NCI-H187 (cell line): Measurements from ENCODE around the gene USP32.

Source experiments
- DNase-seq, 2 experiments: peaks; one replicate each; lab custom pipeline; 2025; lab: John Stamatoyannopoulos, UW

Gene USP32

DNA sequence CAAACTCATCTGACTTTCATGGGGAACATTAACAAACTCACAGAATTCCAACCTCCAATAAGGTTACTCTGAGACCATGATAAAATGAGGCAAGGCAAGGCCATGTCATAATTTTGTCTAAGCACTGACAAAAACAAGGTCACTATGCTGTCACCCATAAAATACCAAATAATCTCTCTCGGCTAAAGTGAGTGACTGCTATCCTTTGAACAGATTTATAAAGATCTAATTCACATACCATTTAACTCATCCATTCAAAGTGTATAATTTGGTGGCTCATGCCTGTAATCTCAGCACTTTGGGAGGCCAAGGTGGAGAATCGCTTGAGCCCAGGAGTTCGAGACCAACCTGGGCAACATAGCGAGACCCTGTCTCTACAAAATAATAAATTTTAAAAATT lies 262.8 kb downstream of the USP32 start:
- DNase-seq: no peak
